ENCODE measurements around the gene SAMHD1.
"Not testable (repeated sequence)": the region's sequence is repeated elsewhere in the genome, so short reads cannot be mapped to it uniquely, and the experiment has no call there.

The SAMHD1 gene

DNA sequence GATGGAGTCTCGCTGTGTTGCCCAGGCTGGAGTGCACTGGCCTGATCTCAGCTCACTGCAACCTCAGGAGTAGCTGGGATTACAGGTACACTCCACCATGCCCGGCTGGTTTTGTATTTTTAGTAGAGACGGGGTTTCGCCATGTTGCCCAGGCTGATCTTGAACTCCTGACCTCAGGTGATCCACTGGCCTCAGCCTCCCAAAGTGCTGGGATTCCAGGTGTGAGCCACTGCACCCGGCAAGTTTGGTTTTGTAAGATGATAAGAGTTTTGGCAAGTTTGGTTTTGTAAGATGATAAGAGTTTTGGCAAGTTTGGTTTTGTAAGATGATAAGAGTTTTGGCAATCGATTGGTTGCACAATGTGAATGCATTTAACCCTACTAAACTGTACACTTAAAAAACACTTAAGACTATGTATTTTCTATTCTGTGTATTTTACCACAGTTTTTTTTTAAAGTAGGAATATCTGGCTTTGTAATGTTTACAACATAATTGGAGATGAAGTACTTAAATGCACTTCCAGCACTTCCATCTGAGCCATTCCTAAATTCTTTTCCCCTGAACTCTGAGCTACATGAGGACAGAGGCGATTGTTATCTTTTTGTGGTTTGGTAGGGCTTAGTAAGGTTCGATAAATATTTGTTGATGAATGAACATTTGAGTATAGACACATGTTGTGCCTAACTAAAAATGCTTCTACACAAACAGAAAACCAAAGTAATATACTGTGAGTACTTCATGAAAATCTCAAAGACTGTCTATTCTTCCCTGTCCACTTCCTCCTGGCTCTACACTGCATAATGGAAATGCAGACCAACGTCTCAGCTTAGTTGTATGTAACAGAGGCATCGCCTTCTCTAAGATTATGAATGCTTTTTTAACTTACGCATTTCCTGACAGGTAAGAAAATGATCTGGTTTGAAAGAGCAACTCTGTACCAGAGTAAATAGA, 18.8 kb downstream of the SAMHD1 start:
- peak; percentile 61 for DNase-seq (ENCODE audit: low read depth)
- H3K4me3 ChIP-seq (ENCODE audit: control insufficient read depth, low read depth, low read length) = no peak overlapping the region

DNA sequence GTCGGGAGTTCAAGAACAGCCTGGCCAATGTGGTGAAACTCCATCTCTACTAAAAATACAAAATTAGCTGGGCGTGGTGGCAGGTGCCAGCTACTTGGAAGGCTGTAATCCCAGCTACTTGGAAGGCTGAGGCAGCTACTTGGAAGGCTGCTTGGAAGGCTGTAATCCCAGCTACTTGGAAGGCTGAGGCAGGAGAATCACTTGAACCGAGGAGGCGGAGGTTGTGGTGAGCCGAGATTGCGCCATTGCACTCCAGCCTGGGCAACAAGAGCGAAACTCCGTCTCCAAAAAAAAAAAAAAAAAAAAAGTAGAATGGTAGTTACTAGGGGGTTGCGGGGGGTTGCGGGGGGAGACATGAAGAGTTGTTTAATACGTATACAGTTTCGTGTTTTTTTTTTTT, 19.4 kb downstream of the SAMHD1 start:
- not testable (repeated sequence) for H3K4me3 ChIP-seq (ENCODE audit: control insufficient read depth, low read depth, low read length); DNase-seq (ENCODE audit: low read depth)

More for the DNA sequence above, 18.8 kb downstream of the SAMHD1 start:
- TF ChIP-seq, protein P1, sequence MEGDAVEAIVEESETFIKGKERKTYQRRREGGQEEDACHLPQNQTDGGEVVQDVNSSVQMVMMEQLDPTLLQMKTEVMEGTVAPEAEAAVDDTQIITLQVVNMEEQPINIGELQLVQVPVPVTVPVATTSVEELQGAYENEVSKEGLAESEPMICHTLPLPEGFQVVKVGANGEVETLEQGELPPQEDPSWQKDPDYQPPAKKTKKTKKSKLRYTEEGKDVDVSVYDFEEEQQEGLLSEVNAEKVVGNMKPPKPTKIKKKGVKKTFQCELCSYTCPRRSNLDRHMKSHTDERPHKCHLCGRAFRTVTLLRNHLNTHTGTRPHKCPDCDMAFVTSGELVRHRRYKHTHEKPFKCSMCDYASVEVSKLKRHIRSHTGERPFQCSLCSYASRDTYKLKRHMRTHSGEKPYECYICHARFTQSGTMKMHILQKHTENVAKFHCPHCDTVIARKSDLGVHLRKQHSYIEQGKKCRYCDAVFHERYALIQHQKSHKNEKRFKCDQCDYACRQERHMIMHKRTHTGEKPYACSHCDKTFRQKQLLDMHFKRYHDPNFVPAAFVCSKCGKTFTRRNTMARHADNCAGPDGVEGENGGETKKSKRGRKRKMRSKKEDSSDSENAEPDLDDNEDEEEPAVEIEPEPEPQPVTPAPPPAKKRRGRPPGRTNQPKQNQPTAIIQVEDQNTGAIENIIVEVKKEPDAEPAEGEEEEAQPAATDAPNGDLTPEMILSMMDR (conservative IDR thresholded peaks at IDR 0.05; ENCODE audit: control insufficient read depth, insufficient read depth, low read depth, low read length) = no peak

DNA sequence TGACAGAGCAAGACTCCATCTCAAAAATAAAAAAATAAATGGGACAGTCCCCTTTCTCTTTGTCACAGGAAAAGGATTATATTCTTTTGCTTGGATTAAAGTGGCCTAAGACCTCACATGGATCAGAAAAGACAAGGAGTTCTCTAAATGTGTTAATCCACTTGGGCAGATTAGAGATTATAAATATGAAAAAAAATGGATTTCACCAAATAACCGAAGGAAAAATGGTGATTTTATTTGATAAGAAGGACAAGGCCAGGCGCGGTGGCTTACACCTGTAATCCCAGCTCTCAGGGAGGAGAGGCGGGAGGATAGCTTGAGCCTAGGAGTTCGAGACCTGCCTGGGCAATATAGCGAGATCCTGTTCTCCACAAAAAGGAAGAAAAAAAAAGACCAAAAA, 21.8 kb downstream of the SAMHD1 start:
- TF ChIP-seq, protein P1 (conservative IDR thresholded peaks at IDR 0.05; ENCODE audit: control insufficient read depth, insufficient read depth, low read depth, low read length) = no peak
- no peak overlapping the region for H3K4me3 ChIP-seq (ENCODE audit: control insufficient read depth, low read depth, low read length)
- DNase-seq (ENCODE audit: low read depth) = no peak

DNA sequence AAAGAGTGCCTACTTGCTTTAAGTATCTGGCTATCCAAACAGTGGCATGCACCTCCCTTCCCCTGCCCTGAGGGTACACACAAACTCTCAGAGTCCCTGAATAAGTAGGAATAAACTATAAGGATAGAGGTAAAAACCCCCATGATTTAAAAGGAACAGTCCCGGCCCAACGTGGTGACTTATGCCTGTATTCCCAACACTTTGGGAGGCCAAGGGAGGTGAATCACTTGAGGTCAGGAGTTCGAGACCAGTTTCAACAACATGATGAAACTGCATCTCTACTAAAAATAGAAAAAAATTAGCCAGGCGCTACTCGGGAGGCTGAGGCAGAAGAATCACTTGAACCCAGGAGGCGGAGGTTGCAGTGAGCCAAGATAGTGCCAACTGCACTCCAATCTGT, 22.2 kb downstream of the SAMHD1 start:
- DNase-seq (ENCODE audit: low read depth) = peak; percentile 69
- no peak overlapping the region for H3K4me3 ChIP-seq (ENCODE audit: control insufficient read depth, low read depth, low read length)
- TF ChIP-seq, protein P1 (conservative IDR thresholded peaks at IDR 0.05; ENCODE audit: control insufficient read depth, insufficient read depth, low read depth, low read length) = no peak

DNA sequence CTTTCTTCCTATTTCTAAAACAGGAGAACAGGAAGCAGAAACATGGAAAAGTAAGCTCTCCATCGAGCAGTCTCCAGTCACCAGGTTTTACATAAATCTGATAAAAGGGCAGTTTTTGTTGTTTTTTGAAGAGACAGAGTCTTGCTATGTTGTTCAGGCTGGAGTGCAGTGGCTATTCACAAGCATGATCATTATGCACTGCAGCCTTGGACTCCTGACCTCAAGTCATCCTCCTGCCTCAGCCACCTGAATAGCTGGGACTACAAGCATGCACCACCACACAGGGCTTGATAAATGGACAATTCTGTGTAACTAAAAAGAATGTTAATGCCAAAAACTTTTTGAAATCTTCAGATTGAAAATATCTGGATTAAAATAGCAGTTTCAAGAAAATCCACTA, 23.8 kb downstream of the SAMHD1 start:
- DNase-seq (ENCODE audit: low read depth) = no peak
- TF ChIP-seq, protein P1 (conservative IDR thresholded peaks at IDR 0.05; ENCODE audit: control insufficient read depth, insufficient read depth, low read depth, low read length) = no peak
- H3K4me3 ChIP-seq (ENCODE audit: control insufficient read depth, low read depth, low read length) = no peak overlapping the region

DNA sequence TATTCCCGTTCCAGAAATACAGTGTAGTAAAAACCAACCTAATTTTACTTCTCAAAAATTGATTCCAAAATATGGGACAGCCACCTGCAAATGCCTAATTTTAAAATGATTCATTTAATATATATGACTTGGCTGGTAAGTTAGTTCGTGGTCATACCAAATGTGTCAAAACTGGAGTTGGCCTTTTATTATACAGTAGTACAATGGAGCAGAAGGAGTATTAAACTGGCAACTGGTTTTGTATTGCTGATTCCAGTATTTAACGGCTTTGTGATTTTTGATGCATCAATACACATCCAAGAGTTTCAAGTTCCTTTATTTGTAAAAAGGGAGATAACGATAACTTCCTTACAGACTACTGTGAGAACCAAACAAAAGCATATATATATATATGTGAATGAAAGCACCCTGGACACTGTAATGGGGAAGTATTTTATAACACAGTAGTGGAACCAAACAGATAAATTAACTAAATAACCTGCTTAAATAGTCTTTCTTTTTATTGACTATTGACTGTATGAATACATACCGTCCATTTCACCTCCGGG, 24.8 kb downstream of the SAMHD1 start:
- DNase-seq (ENCODE audit: low read depth) = no peak
- TF ChIP-seq, protein P1 (conservative IDR thresholded peaks at IDR 0.05; ENCODE audit: control insufficient read depth, insufficient read depth, low read depth, low read length) = no peak
- H3K4me3 ChIP-seq (ENCODE audit: control insufficient read depth, low read depth, low read length) = no peak overlapping the region

DNA sequence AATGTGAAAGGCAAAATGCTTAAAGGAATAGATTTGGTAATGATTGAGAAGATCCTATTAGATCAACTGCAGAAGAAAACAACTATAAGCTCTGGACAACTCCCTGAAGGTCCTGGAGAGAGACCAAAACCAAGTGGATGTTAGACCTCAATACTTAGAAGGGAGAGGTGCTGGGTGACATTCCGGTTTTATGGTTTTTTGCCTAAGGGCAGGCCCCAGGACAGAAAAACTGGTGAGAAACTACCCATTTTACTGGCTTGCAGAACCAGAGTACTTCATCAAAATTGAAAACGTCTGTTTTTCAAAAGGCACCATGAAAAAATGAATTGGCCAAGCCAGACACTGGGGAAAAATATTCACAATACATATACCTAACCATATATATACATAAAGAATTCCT, 26.3 kb downstream of the SAMHD1 start:
- TF ChIP-seq, protein P1 (conservative IDR thresholded peaks at IDR 0.05; ENCODE audit: control insufficient read depth, insufficient read depth, low read depth, low read length) = no peak
- no peak overlapping the region for H3K4me3 ChIP-seq (ENCODE audit: control insufficient read depth, low read depth, low read length)
- no peak for DNase-seq (ENCODE audit: low read depth)
